Mucosa of descending colon (tissue), 3 donors: ENCODE results near the gene PA2G4. TPM values are rescaled to one million over a fixed set of nuclear protein-coding genes. Genes with fewer than 3 reads are reported as not detected.
A peak's percentile ranks its signal among the peaks of the same experiment; 100 is the strongest.

ENCODE experiments used
- ATAC-seq: fragments of 200-7000 bp; cut with Tn5 transposase; one replicate; pipeline ENCODE4 v1.9.1; 2020; ENCODE audit warnings: mild to moderate bottlenecking, moderate library complexity
- DNase-seq, 3 donors: peaks; one replicate each; pipeline ENCODE4 v3.0.0-alpha.2; 2020
- H3K36me3 ChIP-seq: fragments of 200-600 bp; one replicate; pipeline ENCODE4 v1.8.0; 2021; ENCODE audit warnings: low read depth, mild to moderate bottlenecking
- H3K4me1 ChIP-seq: fragments of 200-600 bp; one replicate; pipeline ENCODE4 v1.8.0; 2021; ENCODE audit warnings: low read depth, mild to moderate bottlenecking
- H3K4me3 ChIP-seq: fragments of 200-600 bp; one replicate; pipeline ENCODE4 v1.8.0; 2021; ENCODE audit warnings: mild to moderate bottlenecking
- H3K9me3 ChIP-seq: fragments of 200-600 bp; one replicate; pipeline ENCODE4 v1.8.0; 2021; ENCODE audit warnings: mild to moderate bottlenecking
- CTCF ChIP-seq: fragments of 200-600 bp; IDR thresholded peaks from one replicate; pipeline ENCODE4 v1.8.0; 2022; ENCODE audit warnings: antibody characterized with exemption, mild to moderate bottlenecking
- intact Hi-C, 2 donors: fragments of 100-400 bp; cut with DNase I in 1 of 2; cut with micrococcal nuclease in 1 of 2; formaldehyde crosslinking; loops; one replicate each; pipeline versions ENCODE4 v1.11.0 to v1.11.1; 2022; cut with DNase I, micrococcal nuclease
- total RNA-seq, 3 donors: library from RNA; stranded (reverse); fragmentation: NEBNext Ultra II Directional in 2 of 3; extraction: Animal tissue kit (Norgen Biotek cat#: 25700) in 2 of 3; gene quantifications; one replicate each; pipeline versions ENCODE4 v1.2.1 to v1.2.4, GENCODE V29; 2021 to 2023
- donor health status: DM: no; HTN: no; CAD: no; lungs with moderate emphysema.
- donor health status: DM: no; HTN: no; CAD: no.
- donor health status: DM: no; HTN: yes; CAD: no.

Gene PA2G4
- total RNA-seq, 3 donors from 2014 or later = 61.7 to 94.9 (median 90.3) TPM

DNA sequence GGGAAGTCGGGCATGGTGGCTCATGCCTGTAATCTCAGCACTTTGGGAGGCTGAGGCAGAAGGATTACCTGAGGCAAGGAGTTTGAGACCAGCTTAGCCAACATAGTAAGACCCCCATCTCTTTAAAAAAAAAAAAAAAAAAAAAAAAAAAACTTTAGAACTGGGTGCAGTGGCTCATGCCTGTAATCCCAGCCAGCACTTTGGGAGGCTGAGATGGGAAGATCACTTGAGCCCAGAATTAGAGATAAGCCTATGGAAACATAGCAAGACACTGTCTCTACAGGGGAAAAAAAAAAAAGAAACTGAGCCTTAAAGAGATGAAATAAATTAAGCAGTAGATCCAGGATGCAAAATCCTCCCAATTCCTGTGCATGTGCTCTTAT lies 1.7 kb upstream of the PA2G4 start:
- no peak for DNase-seq
- H3K4me1 ChIP-seq = peaks cover 22% of the 10 kb centered on the region
- ATAC-seq = no peak
- no peaks in the 10 kb centered on the region for H3K36me3 ChIP-seq
- TF ChIP-seq CTCF = no peak
- H3K4me3 ChIP-seq = no peak overlapping the region
- H3K9me3 ChIP-seq = no peaks in the 10 kb centered on the region
- intact Hi-C loops = no loop called here

- H3K36me3 ChIP-seq = no peaks in the 10 kb centered on the region
- intact Hi-C loops = no loop called here
- ATAC-seq (no peak), DNase-seq (no peak)
- no peak overlapping the region for H3K4me3 ChIP-seq
- TF ChIP-seq CTCF = no peak
- no peaks in the 10 kb centered on the region for H3K9me3 ChIP-seq
- peaks cover 22% of the 10 kb centered on the region for H3K4me1 ChIP-seq
Observed at GRCh38 chr12:56103066-56103711, 1.2 kb upstream of the PA2G4 start.

DNA sequence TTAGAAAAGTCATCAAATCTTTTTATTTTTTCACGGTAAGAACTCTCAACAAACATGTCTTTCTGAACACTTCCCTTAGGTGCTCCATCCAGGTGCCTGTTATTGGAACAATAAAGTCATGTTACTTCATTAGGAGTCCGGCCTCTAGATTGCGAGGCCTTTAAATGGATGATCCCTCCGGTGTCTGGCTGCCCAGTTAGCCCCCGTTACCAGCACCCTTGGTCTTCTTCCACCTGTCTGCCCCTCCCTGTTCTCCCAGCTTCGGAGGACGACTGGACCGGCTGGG lies 593 bp upstream of the PA2G4 start:
- Histone ChIP-seq H3K4me3 (peak overlapping the region; percentile 67), H3K4me1 (peaks cover 22% of the 10 kb centered on the region), H3K9me3 (no peaks in the 10 kb centered on the region), H3K36me3 (no peaks in the 10 kb centered on the region)
- no peak for DNase-seq
- ATAC-seq = no peak
- intact Hi-C loops = no loop called here
- TF ChIP-seq CTCF = no peak

GRCh38 chr12:56104815-56105608 lies 653 bp downstream of the PA2G4 start:
- DNase-seq (peak in 2 of 3 donors; percentile 46 to 79), ATAC-seq (peak; percentile 39)
- H3K36me3 ChIP-seq = no peaks in the 10 kb centered on the region
- H3K4me3 ChIP-seq = peak overlapping the region; percentile 67
- H3K4me1 ChIP-seq = peaks cover 22% of the 10 kb centered on the region
- intact Hi-C loops = no loop called here
- no peaks in the 10 kb centered on the region for H3K9me3 ChIP-seq
- no peak for TF ChIP-seq CTCF

DNA sequence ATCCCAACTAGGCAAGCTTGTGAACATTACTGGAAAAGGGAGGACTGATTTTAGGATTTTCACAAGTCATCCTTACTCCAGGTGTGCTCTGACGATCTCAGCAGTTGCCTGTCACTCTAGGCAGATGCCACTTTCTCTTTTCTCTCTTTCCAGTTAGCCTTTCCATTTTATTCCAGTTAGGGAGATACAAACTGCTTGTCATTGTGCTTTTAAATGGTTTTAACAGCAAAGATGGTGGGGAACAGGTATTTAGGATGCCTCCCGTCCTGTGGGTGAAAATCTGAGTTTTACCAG lies 1.2 kb downstream of the PA2G4 start:
- peaks cover 5% of the 10 kb centered on the region for H3K36me3 ChIP-seq

More for the DNA sequence above, 1.2 kb downstream of the PA2G4 start:
- Histone ChIP-seq H3K4me1 (peaks cover 22% of the 10 kb centered on the region), H3K4me3 (no peak overlapping the region), H3K9me3 (no peaks in the 10 kb centered on the region)
- ATAC-seq (no peak), DNase-seq (no peak)
- TF ChIP-seq CTCF = no peak
- intact Hi-C loops = no loop called here
